ENCODE results near the gene RNPEPL1.

The RNPEPL1 gene

GRCh38 chr2:240557808-240558207 lies 10.5 kb upstream of the RNPEPL1 start, which contains the start of gene ANKMY1:
Gene ANKMY1 (minus strand): TSS chr2:240557988. CDS start chr2:240557335, 653 bp downstream.
- no peaks in the 10 kb centered on the region for H3K27me3 Mint-ChIP-seq (ENCODE audit: low read depth)
- H3K4me3 Mint-ChIP-seq: peak within 1 kb of the TSS; percentile 83 to 91 (median 90)
- peak within 1 kb of the TSS in 1 of 3 experiments; percentile 11 for H3K27ac Mint-ChIP-seq
- no peaks in the 10 kb centered on the region for H3K9me3 Mint-ChIP-seq
- peaks cover 30% of the 10 kb centered on the region for H3K4me1 Mint-ChIP-seq
- TF ChIP-seq, protein P1, sequence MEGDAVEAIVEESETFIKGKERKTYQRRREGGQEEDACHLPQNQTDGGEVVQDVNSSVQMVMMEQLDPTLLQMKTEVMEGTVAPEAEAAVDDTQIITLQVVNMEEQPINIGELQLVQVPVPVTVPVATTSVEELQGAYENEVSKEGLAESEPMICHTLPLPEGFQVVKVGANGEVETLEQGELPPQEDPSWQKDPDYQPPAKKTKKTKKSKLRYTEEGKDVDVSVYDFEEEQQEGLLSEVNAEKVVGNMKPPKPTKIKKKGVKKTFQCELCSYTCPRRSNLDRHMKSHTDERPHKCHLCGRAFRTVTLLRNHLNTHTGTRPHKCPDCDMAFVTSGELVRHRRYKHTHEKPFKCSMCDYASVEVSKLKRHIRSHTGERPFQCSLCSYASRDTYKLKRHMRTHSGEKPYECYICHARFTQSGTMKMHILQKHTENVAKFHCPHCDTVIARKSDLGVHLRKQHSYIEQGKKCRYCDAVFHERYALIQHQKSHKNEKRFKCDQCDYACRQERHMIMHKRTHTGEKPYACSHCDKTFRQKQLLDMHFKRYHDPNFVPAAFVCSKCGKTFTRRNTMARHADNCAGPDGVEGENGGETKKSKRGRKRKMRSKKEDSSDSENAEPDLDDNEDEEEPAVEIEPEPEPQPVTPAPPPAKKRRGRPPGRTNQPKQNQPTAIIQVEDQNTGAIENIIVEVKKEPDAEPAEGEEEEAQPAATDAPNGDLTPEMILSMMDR (IDR thresholded peaks at IDR 0.05; ENCODE audit: unreplicated experiment in 3 of 3): no peak
- H3K36me3 Mint-ChIP-seq (ENCODE audit: low read depth): peaks cover 6% of the 10 kb centered on the region

GRCh38 chr2:240558236-240558761 lies 10.0 kb upstream of the RNPEPL1 start:
- TF ChIP-seq, protein P1 (IDR thresholded peaks at IDR 0.05; ENCODE audit: unreplicated experiment in 3 of 3): no peak
- Mint-ChIP-seq H3K4me1 (peaks cover 30% of the 10 kb centered on the region), H3K9me3 (no peaks in the 10 kb centered on the region), H3K27ac (peak overlapping the region in 1 of 3 experiments; percentile 11), H3K4me3 (peak overlapping the region; percentile 83 to 91 (median 90)), H3K27me3 (ENCODE audit: low read depth) (no peaks in the 10 kb centered on the region), H3K36me3 (ENCODE audit: low read depth) (peaks cover 2% of the 10 kb centered on the region)

GRCh38 chr2:240559286-240559685 lies 9.0 kb upstream of the RNPEPL1 start:
- Mint-ChIP-seq H3K27me3 (ENCODE audit: low read depth) (no peaks in the 10 kb centered on the region), H3K36me3 (ENCODE audit: low read depth) (peaks cover 3% of the 10 kb centered on the region), H3K4me3 (peak overlapping the region; percentile 83 to 91 (median 90)), H3K27ac (peak overlapping the region in 1 of 3 experiments; percentile 79), H3K9me3 (no peaks in the 10 kb centered on the region), H3K4me1 (peaks cover 39% of the 10 kb centered on the region)
- TF ChIP-seq, protein P1 (IDR thresholded peaks at IDR 0.05; ENCODE audit: unreplicated experiment in 3 of 3): no peak

- peak within 1 kb of the TSS; percentile 90 to 94 (median 93) for H3K27ac Mint-ChIP-seq
- TF ChIP-seq, protein P1 (IDR thresholded peaks at IDR 0.05; ENCODE audit: unreplicated experiment in 3 of 3): no peak
- peaks cover 3% of the 10 kb centered on the region for H3K36me3 Mint-ChIP-seq (ENCODE audit: low read depth)
Observed at GRCh38 chr2:240560084-240560479, 8.2 kb upstream of the RNPEPL1 start, which contains the start of gene DUSP28. Gene DUSP28 (plus strand): TSS chr2:240560357. CDS start chr2:240560685, 328 bp downstream.

GRCh38 chr2:240560480-240561324 lies 7.6 kb upstream of the RNPEPL1 start:
- Mint-ChIP-seq H3K36me3 (ENCODE audit: low read depth) (peaks cover 3% of the 10 kb centered on the region), H3K27me3 (ENCODE audit: low read depth) (peaks cover 4% of the 10 kb centered on the region), H3K9me3 (no peaks in the 10 kb centered on the region), H3K27ac (peak overlapping the region; percentile 90 to 94 (median 93)), H3K4me1 (peaks cover 42% of the 10 kb centered on the region), H3K4me3 (peak overlapping the region; percentile 87 to 92 (median 90))
- TF ChIP-seq, protein P1 (IDR thresholded peaks at IDR 0.05; ENCODE audit: unreplicated experiment in 3 of 3): peak in 2 of 3 experiments; percentile 27

More at GRCh38 chr2:240560084-240560479, 8.2 kb upstream of the RNPEPL1 start, which contains the start of gene DUSP28:
- Mint-ChIP-seq H3K4me3 (peak within 1 kb of the TSS; percentile 87 to 92 (median 90)), H3K27me3 (ENCODE audit: low read depth) (peaks cover 4% of the 10 kb centered on the region), H3K9me3 (no peaks in the 10 kb centered on the region), H3K4me1 (peaks cover 42% of the 10 kb centered on the region)
